Measurements from ENCODE around the gene LLGL2. TPM values are rescaled to one million over a fixed set of nuclear protein-coding genes. Genes with fewer than 3 reads are reported as not detected.

Gene LLGL2
- total RNA-seq, 2 donors from 2014 or later: 4.1 to 8.5 TPM

- no peaks in the 10 kb centered on the region for H3K4me1 ChIP-seq
- TF ChIP-seq CTCF (IDR thresholded peaks at IDR 0.05): no peak
- no peak overlapping the region for H3K27ac ChIP-seq
- no peak overlapping the region for H3K4me3 ChIP-seq
- no peak for DNase-seq (ENCODE audit: low spot score)
- no peaks in the 10 kb centered on the region for H3K27me3 ChIP-seq
- no peaks in the 10 kb centered on the region for H3K36me3 ChIP-seq
- no peaks in the 10 kb centered on the region for H3K9me3 ChIP-seq
These were observed 71.0 kb downstream of the LLGL2 start for GRCh38 chr17:75596320-75597087.

GRCh38 chr17:75601057-75601987 lies 75.8 kb downstream of the LLGL2 start:
- no peak overlapping the region for H3K4me3 ChIP-seq
- no peaks in the 10 kb centered on the region for H3K9me3 ChIP-seq
- peaks cover 0 to 8% of the 10 kb centered on the region in 2 donors for H3K4me1 ChIP-seq
- no peak overlapping the region for H3K27ac ChIP-seq
- H3K27me3 ChIP-seq: no peaks in the 10 kb centered on the region
- no peaks in the 10 kb centered on the region for H3K36me3 ChIP-seq
- no peak for DNase-seq (ENCODE audit: low spot score)
- TF ChIP-seq CTCF (IDR thresholded peaks at IDR 0.05): peak; percentile 47 to 64

GRCh38 chr17:75602644-75603043 lies 77.1 kb downstream of the LLGL2 start:
- H3K9me3 ChIP-seq: no peaks in the 10 kb centered on the region
- TF ChIP-seq CTCF (IDR thresholded peaks at IDR 0.05): no peak
- H3K36me3 ChIP-seq: no peaks in the 10 kb centered on the region
- no peak for DNase-seq (ENCODE audit: low spot score)
- H3K4me1 ChIP-seq: peaks cover 0 to 8% of the 10 kb centered on the region in 2 donors
- no peak overlapping the region for H3K4me3 ChIP-seq
- no peak overlapping the region for H3K27ac ChIP-seq
- H3K27me3 ChIP-seq: no peaks in the 10 kb centered on the region

- DNase-seq (ENCODE audit: low spot score): no peak
- no peak for TF ChIP-seq CTCF (IDR thresholded peaks at IDR 0.05)
- Histone ChIP-seq H3K27ac (no peak overlapping the region), H3K4me3 (no peak overlapping the region), H3K9me3 (no peaks in the 10 kb centered on the region), H3K4me1 (peaks cover 0 to 8% of the 10 kb centered on the region in 2 donors), H3K36me3 (no peaks in the 10 kb centered on the region), H3K27me3 (no peaks in the 10 kb centered on the region)
These were observed 77.6 kb downstream of the LLGL2 start for GRCh38 chr17:75603123-75603522.

- no peak for TF ChIP-seq CTCF (IDR thresholded peaks at IDR 0.05)
- Histone ChIP-seq H3K9me3 (no peaks in the 10 kb centered on the region), H3K27ac (no peak overlapping the region), H3K27me3 (no peaks in the 10 kb centered on the region), H3K4me1 (peaks cover 0 to 8% of the 10 kb centered on the region in 2 donors), H3K36me3 (no peaks in the 10 kb centered on the region), H3K4me3 (no peak overlapping the region)
- DNase-seq (ENCODE audit: low spot score): no peak
These were observed 78.7 kb downstream of the LLGL2 start for GRCh38 chr17:75604034-75604695.

Measured in right atrium auricular region (tissue), 2 donors.